HG03571 (cell line): ENCODE data around the gene WWOX.
"Not testable (repeated sequence)": the region's sequence is repeated elsewhere in the genome, so short reads cannot be mapped to it uniquely, and the experiment has no call there.

Experiments used
- ATAC-seq: cut with Tn5 transposase; IDR thresholded peaks from one replicate; pipeline ENCODE4 v1.9.1; 2021; ENCODE audit not compliant: unreplicated experiment

The WWOX gene

DNA sequence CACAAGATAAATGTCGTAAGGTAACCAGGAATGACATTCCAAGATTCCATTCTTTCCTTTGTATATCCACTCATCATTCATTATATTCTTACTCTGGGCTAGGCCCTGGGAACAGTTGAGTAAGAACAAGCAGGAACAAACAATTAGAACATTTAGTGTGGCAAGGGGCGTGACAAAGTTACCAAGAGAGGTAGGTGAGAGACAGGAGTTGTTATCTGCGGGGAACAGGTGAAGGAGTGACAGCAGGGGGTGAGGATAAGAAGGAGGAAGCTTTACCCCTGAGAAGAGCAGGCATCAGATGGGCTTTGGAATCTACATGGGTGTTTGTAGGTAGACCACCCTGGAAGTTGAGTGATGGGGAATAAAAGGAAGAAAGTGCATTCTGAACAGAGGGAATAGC, 568.9 kb downstream of the WWOX start:
- ATAC-seq = no peak

DNA sequence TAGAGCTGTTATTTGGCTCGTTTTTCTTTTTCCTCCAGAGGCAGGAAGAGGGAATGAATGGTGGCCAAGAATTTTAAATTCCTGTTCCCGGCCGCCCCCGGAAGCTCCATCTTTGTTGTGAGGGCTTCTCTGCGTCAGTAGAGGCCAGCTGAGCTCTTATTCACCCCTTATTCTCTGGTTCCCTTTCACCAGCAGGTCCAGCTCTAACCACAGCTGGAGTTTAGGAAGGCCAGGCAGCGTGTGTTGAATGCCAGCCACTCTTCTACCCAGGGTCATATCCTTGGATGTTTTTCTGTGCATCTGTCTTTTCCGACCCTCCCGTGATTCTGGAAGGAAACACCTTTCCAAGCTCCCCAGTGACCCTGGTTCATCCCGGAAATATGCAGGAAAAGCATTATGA, 570.5 kb downstream of the WWOX start:
- no peak for ATAC-seq

DNA sequence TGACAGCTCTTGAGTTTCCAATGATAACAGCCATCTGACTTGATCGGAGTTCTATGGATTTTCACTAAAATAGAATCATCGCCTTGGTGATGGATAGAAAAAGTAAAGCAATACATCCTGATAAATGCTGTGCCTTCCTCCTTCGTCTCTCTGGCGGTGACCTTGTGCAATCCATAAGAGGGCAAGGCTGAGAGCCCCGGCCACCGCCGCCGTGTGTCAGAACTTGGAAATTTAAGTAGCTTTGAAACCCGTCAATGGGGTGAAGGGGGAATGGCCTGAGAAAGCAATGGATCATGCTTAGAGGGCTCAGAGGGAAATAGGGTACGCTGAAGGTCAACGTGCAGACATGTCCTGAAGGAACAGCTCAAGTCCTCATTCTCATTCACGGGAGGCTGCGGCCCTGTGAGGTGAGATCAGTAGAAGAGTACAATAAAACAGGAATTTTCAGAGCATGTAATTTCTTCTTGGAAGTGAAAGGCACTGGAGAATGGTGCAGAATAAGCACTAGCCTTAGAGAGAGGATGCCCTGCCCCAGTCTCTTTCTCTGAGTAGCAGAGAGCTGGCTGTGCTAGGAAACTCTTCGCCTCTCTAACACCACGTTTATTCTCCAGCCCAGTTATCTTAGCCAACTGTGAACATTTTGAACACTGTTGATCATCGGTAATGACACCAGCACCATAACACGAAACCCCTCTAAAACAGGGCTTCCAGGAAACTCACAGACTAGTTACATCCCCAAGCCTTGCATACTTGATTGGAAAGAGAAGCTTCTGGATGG, 573.5 kb downstream of the WWOX start:
- ATAC-seq = no peak

DNA sequence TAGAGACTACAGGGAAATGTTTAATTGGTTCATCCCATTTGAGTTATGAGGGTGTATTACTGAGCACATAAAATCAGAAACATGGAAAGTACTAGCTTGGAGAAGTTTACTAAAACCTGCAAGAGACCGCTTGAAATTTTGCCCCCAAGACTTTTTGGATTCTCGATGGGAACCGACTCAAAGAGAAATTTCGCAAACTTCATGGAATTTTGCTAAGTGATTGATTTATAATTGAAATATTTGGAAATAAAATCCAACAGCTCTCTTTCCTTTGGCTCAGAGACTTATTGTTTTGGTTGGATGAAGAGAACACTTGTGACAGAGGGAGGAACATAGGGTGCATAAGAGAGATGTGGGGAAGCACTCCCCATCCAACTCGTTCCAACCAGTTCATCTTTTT, 574.4 kb downstream of the WWOX start:
- no peak for ATAC-seq

DNA sequence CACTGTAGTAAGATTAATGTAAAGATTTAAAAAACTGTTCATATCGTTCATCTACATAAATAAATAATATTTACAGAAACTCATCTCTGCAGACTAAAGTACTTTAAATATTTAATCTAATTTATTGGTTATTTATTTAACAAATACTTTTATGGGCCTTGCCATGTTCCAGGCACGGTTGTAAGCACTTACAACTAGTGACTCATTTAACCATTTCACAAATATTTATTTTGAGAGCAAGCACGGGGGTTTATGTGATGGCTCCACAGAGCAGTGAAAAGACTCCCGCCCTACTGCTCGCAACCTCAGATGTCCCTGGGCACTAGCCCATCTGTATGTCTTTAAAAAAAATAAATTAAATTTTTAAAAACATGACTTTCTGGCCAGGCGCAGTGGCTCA, 575.9 kb downstream of the WWOX start:
- ATAC-seq = no peak

DNA sequence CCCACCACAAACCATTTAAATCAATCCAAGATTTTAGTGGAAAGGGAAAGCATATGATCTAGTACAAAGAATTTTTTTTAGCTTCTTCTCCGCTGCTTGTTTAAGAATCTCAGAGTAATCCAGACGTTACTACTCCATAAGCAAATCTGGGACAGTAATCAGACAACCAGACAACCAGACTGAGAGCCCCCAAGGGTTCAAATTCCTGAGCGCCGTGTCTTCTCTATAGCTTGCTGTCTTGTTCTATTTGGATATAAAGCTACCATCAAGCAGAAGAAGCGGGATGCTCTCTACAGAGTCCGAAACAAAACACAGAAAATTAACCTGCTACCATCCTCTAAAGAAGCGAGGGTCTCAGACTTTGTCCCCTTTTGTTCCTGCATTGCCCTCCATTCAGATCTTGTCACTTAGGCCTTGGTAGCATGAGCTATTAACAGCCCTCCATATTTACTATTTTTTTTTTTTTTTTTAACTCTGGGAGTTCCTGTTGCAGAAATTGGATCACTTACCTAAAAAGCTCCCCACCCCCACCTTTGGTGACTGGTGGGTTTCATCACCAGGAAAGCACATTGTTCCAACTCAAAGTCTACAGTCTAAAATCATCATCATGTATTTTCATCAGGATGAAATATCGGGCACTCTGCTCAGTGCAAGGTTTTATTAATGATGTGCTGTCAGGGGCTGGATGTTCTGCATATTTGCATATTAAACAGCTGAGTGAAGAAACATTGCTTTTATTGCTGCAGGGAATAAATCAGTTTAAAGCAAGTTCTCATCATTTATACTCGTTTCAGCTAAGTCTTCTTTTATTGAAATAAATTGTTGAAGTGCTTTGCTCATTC, 576.7 kb downstream of the WWOX start:
- no peak for ATAC-seq

DNA sequence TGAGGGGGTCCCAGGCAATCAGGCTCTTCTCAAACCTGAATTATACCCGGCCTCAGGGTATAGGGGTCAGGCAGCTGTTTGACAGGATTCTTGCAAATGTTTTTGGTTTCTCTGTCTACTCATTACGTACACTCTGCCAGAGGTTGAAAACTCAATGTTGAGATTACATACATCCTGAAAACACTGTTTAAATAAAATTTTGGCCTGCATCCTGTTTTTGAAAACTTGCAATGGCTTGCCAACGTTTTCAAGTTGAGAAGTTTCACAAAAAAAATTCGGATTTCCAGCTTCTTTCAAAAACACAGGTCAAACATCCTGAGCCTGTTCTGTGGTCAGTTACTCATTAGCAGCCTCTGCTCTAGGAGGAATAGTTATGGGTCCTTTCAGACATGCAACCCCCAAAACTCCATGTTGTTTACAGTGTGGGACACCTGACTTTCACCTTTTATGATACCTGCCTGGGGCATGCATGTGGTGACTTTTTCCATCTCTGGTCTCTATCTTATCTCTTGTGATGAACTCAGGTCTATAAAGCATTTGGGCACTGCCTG, 577.8 kb downstream of the WWOX start:
- no peak for ATAC-seq

DNA sequence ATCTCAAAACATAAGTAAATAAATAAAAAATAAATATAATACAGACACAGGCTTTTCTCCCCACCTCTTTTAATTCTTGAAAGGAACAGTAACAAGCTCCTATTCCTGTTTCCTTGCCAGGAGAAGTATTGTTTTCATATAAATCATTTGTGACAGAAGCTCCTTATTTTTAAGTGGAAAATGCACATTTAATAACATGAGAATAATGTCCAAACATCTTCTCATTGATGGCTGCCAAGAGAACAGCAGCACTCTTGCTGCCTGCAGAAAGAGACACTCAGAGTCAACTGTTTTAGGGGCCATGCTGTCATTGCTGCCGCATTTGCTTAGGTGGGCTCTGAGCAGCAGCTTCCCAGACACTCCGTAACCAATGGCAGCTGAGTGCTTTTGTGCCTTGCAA, 580.1 kb downstream of the WWOX start:
- no peak for ATAC-seq

DNA sequence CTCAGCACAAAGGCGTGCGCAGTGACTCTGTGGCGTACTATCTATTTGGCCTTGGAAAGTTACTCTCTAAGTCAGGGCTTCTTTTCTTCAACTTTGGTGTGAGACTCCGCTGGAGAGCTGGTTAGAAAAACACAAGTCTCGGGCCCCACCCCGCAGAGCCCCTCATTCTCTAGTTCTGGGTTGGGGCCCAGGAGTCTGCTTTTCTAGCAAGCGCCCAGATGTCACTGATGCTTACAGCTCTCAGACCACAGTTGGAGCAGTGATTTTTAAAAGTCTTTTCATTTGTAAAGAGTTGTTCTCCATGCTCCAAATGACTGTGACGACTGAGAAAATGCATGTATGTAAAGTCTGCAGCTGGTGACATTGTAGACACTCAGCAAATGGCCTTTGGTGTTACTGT, 582.3 kb downstream of the WWOX start:
- ATAC-seq = no peak

DNA sequence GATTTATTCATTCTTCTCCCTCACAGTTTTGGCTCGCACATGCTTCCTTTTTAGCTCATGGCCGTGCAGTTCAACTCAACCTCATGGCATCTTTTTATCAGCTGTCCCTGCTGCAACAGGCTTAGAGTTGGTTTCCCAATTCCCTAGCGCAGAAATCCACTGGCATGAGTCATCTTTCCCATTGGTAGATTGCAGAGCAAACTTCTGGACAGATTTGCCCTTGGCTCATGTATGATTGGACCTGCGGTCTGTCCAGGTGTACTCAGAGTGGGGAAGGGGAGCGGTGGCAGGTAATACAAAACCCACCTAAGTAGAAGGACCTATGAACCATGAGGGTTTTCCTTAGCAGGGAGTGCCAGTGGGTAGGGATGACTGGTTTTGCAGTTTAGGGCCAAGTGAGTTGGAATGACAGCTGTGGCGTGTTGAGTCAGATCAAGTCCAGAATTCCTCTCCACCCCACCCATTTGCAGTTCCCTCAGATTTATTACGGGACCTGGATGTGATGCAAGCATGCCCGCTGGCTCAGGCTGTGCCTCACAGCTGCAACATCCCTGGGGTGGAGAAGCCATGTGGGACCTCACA, 584.7 kb downstream of the WWOX start:
- no peak for ATAC-seq

DNA sequence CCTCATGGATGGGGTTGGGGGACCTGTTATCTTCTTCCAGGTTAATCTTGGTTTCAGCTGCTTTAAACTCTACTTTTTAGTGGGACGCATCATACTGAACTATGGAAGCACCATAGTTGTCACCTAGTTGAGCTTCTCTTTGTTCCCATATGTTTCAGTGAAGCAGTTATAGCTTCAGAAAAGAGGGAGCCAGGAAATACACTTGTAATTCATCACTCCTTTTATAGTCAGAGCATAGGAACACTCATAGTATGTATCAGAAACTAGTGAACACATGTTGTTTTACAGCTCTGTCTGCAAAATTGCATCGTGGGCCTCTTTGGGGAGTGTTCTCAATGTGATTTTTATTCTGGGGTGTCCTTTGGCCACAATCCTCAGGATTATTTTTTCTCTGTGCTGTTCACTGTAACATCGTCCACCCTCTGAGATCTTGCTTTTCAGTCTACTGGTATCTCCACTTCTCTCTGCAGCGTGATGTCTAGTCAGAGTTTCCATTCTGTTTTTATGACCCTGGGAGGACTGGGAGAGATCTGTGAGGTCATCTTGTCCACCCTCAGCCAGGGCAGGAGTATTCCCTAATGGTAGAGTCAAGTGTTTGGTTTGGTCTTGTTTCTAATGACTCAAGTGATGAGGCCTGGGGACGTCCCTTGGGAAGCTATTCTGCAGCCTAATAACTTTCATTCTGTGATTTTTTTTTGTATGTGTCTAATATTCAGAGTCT, 585.4 kb downstream of the WWOX start:
- ATAC-seq = no peak

DNA sequence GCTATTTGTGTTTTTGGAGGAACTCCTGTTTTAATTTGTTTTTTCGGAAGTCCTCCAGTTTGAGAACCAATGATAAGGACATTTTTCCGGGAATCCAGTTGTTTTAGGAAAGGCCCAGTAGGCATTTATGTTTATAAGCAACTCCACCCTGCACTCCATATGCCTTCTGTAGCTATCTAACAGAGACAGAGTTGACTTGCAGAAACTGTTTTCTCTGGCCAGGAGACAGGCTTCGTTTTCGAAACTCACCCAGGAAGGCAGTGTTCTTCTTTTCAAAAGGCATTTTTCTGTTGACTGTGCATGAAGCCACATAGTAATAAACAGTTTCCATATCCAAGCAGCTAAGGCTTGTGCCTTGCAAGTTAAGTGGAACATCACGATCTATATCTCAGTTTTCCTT, 587.1 kb downstream of the WWOX start:
- ATAC-seq = no peak

DNA sequence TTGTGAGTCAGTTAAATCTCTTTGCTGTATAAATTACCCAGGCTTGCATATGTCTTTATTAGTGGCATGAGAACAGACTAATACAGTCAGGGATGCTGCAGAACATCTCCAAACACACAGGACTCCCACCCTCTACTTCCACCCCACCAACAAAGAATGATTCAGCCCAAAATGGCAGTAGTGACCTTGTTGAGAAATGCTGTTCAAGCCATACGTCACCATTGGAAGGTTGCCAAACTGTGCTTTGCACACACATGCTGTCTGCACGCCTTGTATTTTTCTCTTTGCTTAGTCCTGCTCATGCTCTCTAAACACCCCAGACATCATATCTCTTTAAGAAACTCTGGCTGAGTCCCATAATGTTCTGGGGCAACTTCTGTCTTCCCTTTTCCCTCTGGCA, 589.6 kb downstream of the WWOX start:
- no peak for ATAC-seq

DNA sequence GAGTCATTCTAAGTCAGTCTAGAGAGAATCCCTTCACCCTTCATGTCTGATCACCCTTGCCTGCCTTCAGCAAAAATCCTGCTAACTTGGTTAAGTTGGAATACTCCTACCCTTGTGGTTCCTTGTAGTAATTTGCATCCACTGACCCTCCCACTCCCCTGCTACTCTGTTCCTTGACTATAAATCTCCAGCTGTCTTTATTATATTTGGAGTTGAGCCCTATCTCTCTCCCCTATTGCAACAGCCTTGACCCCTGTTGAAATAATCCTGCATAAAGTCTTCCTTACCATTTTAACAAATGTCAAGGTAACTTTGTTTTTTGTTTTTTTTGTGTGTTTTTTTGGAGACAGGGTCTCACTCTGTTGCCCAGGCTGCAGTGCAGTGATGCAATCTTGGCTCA, 590.1 kb downstream of the WWOX start:
- no peak for ATAC-seq

DNA sequence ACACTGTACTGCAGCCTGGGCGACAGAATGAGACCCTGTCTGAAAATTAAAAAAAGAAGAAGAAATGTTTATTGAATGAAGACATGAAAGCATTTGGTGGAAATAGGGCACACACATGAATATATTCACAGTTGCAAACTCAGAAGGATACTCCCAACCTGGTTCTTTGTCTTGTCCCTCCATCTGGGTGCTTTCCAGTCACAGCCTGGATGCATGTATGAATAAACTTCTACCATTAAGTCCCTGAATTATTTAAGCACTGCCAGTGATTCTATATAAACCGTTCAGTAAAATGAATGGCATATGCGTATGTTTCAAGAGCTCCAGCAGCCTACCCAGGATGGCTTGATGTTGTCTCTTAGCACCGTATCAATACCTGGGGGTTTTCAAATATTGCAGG, 591.1 kb downstream of the WWOX start:
- ATAC-seq = no peak

DNA sequence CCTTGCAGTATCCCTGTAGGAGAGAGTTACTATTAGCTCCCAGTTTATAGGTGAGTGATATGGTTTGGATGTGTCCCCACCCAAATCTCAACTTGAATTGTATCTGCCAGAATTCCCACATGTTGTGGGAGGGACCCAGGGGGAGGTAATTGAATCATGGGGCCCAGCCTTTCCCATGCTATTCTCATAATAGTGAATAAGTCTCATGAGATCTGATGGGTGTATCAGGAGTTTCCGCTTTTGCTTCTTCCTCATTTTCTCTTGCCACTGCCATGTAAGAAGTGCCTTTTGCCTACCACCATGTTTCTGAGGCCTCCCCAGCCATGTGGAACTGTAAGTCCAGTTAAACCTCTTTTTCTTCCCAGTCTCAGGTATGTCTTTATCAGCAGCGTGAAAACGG, 592.3 kb downstream of the WWOX start:
- not testable (repeated sequence) for ATAC-seq

DNA sequence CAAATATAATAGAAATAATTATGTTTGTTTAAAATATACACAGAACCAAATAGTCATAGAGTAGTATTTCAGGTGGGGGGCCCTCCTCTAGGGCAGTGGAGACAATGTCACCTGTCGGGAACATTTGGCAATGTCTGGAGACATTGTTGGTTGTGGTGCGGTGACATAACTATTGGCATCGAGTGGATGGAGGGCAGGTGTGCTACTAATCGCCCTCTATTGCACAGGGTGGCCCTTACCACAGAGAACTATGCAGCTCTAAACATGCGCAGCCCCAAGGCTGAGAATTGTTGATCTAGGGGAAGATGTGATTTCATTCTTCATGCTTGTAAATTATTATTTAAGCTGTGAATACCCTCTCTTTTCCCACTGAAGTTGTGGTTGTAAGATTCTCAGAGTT, 594.0 kb downstream of the WWOX start:
- ATAC-seq = no peak

DNA sequence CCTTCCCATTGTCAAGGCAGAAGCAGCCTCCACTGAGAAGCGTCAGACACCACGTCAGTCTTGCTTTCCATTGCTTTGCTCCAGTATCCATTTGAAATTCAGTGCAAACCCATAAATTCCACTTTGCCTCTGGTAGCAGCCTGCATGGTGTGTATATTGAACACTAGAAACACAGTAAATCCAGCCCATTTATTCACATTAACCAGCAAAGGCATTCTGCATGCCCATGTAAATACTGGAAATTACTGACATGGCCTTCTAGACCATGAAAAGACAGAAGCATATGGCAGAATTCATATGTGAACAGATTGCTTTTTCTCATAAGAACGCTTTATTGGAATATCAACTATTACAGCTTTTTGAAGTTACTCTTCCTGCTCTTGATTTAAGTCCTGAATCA, 595.0 kb downstream of the WWOX start:
- no peak for ATAC-seq

DNA sequence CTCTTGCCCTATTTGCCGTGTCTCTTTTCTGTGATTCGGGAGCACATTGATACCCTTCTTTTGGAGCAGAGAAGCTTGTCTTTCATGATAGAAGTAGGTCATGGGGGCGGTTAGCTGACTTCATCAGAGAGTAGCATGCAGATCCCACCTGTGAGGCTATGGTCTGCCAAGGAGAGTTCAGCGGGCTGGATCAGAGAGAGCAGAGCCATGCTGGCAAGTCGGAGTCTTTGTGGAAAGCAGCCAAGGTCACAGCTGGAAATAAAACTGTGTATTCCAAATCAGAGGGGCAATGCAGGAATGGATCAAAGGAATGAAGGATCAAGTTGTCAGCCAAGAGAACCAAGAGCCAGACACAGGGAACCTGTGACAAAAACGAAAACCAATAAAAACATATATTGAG, 595.9 kb downstream of the WWOX start:
- no peak for ATAC-seq

DNA sequence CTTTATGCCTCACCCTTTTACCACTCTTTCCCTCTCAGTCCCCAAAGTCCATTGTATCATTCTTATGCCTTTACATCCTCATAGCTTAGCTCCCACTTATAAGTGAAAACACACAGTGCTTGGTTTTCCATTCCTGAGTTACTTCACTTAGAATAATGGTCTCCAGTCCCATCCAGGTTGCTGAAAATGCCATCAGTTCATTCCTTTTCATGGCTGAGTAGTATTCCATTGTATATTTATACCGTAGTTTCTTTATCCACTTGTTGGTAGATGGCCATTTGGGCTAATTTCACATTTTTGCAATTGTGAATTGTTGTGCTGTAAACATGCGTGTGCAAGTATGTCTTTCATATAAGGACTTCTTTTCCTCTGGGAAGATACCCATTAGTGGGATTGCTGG, 597.3 kb downstream of the WWOX start:
- ATAC-seq = no peak

DNA sequence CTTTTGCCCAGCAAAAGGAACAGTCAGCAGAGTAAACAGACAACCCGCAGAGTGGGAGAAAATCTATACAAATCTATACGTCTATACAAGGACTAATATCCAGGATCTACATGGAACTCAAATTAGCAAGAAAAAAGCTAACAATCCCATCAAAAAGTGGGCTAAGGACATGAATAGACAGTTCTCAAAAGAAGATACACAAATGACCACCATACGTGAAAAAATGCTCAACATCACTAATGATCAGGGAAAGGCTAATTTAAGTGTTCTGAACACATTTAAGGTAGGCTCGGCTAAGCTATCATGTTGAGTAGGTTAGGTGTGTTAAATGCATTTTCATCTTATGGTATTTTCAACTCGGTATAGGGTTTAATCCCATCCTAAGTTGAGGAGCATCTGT, 598.0 kb downstream of the WWOX start:
- ATAC-seq = no peak
